Measurements from ENCODE around the gene EHMT1.

The EHMT1 gene

DNA sequence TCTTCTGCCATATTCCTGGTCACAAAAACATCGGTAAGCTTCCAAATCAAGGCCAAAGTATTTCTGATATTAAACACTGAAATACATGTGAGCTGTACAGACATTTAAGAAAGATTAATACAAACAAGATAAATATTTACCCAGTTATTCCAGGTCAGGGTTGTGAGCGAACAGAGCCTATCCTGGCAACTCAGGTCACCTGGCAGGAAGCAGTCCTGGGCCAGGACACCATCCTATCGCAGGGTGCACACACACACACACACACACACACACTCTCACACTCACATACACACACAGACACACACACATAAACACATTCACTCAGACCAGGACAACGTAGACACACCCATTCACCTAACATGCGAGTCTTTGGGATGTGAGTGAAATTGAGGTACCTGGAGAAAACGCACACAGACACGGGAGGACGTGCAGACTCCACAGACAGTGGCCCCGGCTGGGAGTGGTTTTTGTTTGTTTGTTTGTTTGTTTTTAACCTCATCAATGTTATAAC, 176.4 kb downstream of the EHMT1 start:
- Histone ChIP-seq H3K27me3 (ENCODE audit: control insufficient read depth in 1 of 2, insufficient read depth in 2 of 2, low read length in 2 of 2) (no peaks in the 10 kb centered on the region), H3K36me3 (ENCODE audit: control insufficient read depth in 1 of 2, insufficient read depth in 2 of 2, low read length in 2 of 2) (peaks cover 44 to 80% of the 10 kb centered on the region in 2 donors), H3K9me3 (ENCODE audit: control insufficient read depth in 1 of 2, low read length in 2 of 2) (no peaks in the 10 kb centered on the region), H3K4me3 (ENCODE audit: low read depth in 1 of 2, low read length in 2 of 2) (no peak overlapping the region), H3K27ac (ENCODE audit: low read depth, low read length) (no peak overlapping the region), H3K9ac (ENCODE audit: low read depth in 1 of 2, low read length in 2 of 2) (no peak overlapping the region), H3K4me1 (ENCODE audit: control insufficient read depth in 1 of 2, insufficient read depth in 2 of 2, low read length in 2 of 2) (no peaks in the 10 kb centered on the region)

DNA sequence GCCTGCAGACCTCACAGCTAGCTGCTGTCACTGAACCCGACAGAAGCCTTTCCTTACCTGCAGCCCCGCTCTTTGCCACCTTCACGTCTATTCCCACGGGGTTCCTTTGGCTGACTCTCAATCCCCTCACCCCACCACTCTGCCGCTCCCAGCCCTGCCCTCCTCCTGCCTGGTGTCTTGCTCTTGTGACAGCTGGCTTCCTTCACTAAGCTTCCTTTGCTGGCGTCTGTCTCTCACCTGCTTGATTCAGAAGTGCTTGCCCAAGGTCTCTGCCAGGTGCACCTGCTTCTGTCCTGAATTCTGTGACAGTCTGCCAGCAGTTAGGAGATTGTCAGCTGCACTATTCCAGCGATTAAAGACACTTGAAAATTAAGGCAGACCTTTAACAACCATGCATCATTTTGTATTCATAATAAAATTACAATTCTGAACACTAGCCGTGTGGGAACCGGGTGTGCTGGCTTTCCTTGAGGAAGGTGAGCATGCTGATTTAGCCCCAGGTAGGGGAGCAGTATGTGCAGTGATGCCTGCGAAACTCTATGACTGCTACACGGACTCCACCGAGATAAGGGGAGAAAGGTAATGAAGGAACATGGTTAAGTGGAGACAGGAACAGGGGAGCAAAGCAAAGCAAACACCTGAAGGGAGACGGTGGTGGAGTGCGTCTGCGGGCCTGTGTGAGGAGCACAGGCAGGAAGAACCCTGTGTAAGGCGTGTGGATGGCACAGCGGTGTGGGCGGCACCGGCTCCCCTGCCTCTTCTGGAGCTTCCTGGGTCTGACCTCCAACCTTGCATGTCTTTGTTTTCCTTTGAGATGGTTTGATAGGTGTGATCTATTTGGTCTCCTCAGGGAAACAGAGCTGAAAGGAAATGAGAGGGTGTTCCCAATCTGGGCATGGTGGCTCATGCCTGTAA, 178.7 kb downstream of the EHMT1 start:
- no peak overlapping the region for H3K27ac ChIP-seq (ENCODE audit: low read depth, low read length)
- H3K36me3 ChIP-seq (ENCODE audit: control insufficient read depth in 1 of 2, insufficient read depth in 2 of 2, low read length in 2 of 2) = peaks cover 47 to 77% of the 10 kb centered on the region in 2 donors
- no peaks in the 10 kb centered on the region for H3K9me3 ChIP-seq (ENCODE audit: control insufficient read depth in 1 of 2, low read length in 2 of 2)
- no peak overlapping the region for H3K9ac ChIP-seq (ENCODE audit: low read depth in 1 of 2, low read length in 2 of 2)
- H3K4me1 ChIP-seq (ENCODE audit: control insufficient read depth in 1 of 2, insufficient read depth in 2 of 2, low read length in 2 of 2) = no peaks in the 10 kb centered on the region
- H3K4me3 ChIP-seq (ENCODE audit: low read depth in 1 of 2, low read length in 2 of 2) = no peak overlapping the region
- H3K27me3 ChIP-seq (ENCODE audit: control insufficient read depth in 1 of 2, insufficient read depth in 2 of 2, low read length in 2 of 2) = no peaks in the 10 kb centered on the region

DNA sequence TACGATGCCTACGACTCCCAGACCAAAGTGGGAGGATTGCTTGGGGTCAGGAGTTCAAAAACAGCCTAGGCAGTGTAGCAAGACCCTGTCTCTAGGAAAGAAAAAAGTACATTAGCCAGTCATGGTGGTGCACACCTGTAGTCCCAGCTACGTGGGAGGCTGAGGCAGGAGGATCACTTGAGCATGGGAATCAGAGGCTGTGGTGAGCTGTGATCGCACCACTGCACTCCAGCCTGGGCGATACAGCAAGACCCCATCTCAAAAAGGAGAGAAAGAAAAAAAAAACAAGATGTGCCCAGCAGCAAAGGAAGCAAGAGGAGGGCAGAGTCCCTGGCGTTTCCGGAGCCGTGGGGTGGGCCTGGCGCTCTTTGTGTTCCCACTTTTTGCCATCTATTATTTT, 179.3 kb downstream of the EHMT1 start:
- no peaks in the 10 kb centered on the region for H3K27me3 ChIP-seq (ENCODE audit: control insufficient read depth in 1 of 2, insufficient read depth in 2 of 2, low read length in 2 of 2)
- H3K4me3 ChIP-seq (ENCODE audit: low read depth in 1 of 2, low read length in 2 of 2) = no peak overlapping the region
- peaks cover 44 to 77% of the 10 kb centered on the region in 2 donors for H3K36me3 ChIP-seq (ENCODE audit: control insufficient read depth in 1 of 2, insufficient read depth in 2 of 2, low read length in 2 of 2)
- no peak overlapping the region for H3K9ac ChIP-seq (ENCODE audit: low read depth in 1 of 2, low read length in 2 of 2)
- no peaks in the 10 kb centered on the region for H3K4me1 ChIP-seq (ENCODE audit: control insufficient read depth in 1 of 2, insufficient read depth in 2 of 2, low read length in 2 of 2)
- H3K9me3 ChIP-seq (ENCODE audit: control insufficient read depth in 1 of 2, low read length in 2 of 2) = no peaks in the 10 kb centered on the region
- no peak overlapping the region for H3K27ac ChIP-seq (ENCODE audit: low read depth, low read length)

DNA sequence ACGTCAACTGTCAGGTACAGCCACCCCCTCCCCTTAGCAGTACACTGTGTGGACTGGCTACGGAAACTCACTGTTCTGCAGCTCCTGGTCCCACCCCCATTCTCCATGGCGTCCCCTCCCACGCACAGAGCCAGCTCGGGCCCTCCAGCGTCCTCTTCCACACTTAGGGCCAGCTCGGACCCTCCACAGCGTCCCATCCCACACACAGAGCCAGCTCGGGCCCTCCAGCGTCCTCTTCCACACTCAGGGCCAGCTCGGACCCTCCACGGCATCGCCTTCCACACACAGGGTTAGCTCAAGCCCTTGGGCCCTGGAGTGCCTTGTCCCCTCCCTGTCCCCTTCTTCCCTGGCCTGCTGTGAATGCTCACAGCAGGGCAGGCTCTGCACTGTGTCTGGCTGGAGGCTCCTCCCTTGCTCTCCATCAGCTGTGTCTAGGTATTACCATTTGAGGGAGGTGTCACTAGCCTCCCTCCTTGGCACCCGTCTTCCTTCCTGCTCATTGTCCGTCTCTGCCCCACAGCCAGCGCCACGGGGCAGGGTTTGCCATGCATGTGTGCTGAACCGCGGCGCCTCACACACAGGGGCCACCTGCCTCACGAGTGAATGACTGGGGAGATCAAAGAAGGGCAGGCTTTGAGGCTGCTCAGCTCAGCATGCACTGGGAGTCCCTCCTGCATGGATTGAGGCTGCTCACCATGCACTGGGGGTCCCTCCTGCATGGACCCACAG, 180.3 kb downstream of the EHMT1 start:
- no peak overlapping the region for H3K4me3 ChIP-seq (ENCODE audit: low read depth in 1 of 2, low read length in 2 of 2)
- H3K27me3 ChIP-seq (ENCODE audit: control insufficient read depth in 1 of 2, insufficient read depth in 2 of 2, low read length in 2 of 2) = no peaks in the 10 kb centered on the region
- H3K27ac ChIP-seq (ENCODE audit: low read depth, low read length) = no peak overlapping the region
- no peaks in the 10 kb centered on the region for H3K4me1 ChIP-seq (ENCODE audit: control insufficient read depth in 1 of 2, insufficient read depth in 2 of 2, low read length in 2 of 2)
- H3K9ac ChIP-seq (ENCODE audit: low read depth in 1 of 2, low read length in 2 of 2) = no peak overlapping the region
- no peaks in the 10 kb centered on the region for H3K9me3 ChIP-seq (ENCODE audit: control insufficient read depth in 1 of 2, low read length in 2 of 2)
- peaks cover 41 to 80% of the 10 kb centered on the region in 2 donors for H3K36me3 ChIP-seq (ENCODE audit: control insufficient read depth in 1 of 2, insufficient read depth in 2 of 2, low read length in 2 of 2)

DNA sequence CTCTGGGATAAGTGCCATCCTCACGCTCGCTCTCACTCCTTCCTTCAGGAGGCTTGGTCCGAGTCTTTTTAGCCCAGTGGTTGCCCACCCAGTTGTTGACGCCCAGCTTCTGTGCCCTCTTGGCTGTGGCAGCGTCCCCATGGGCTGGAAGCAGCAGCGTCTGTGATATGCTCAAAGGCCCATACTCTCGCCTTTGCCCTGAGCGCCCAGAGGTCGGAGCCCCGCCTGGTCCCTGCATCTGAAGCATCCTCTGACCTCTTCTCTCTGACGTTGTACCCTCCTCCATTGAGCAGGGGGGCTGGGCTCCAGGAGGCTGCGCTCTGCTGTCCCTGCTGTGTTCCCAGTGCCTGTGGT, 180.8 kb downstream of the EHMT1 start:
- H3K27ac ChIP-seq (ENCODE audit: low read depth, low read length) = no peak overlapping the region
- no peak overlapping the region for H3K4me3 ChIP-seq (ENCODE audit: low read depth in 1 of 2, low read length in 2 of 2)
- no peak overlapping the region for H3K9ac ChIP-seq (ENCODE audit: low read depth in 1 of 2, low read length in 2 of 2)
- H3K36me3 ChIP-seq (ENCODE audit: control insufficient read depth in 1 of 2, insufficient read depth in 2 of 2, low read length in 2 of 2) = peaks cover 41 to 76% of the 10 kb centered on the region in 2 donors
- no peaks in the 10 kb centered on the region for H3K4me1 ChIP-seq (ENCODE audit: control insufficient read depth in 1 of 2, insufficient read depth in 2 of 2, low read length in 2 of 2)
- H3K9me3 ChIP-seq (ENCODE audit: control insufficient read depth in 1 of 2, low read length in 2 of 2) = no peaks in the 10 kb centered on the region
- H3K27me3 ChIP-seq (ENCODE audit: control insufficient read depth in 1 of 2, insufficient read depth in 2 of 2, low read length in 2 of 2) = no peaks in the 10 kb centered on the region

DNA sequence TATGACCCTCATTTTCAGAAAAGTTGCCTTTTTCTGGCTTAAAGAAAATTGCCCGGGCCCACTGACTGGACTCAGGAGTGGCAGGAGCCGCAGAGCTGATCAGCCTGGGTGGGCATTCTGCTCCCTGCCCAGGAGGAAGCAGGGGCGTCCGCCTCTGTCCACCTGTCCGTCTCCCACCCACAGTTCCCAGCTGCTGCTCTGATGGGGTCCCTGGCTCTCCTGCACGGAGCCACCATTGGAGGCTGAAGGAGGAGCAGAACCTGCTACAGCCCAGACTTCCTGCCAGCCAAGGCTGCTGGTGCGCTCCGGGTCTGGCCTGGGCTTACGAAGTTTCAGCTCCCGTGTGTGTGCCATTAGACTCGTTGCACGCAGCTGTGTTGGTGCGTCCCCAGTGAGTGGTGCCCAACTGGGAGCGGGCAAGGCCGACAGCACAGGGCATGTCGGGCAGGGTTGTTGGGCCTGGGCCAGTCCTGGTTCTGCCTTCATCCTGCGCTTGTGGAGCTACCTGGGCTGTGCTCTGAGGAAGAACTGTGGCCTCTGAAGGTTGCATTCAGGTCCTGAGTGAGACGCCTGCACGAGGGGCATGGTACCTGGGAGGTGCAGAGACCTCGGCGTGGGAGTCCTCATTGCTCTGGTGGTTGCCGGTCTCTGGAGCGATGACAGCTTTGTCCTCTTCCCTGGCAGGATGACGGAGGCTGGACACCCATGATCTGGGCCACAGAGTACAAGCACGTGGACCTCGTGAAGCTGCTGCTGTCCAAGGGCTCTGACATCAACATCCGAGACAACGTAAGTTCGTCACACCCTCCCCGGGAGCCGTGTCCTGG, 181.6 kb downstream of the EHMT1 start:
- Histone ChIP-seq H3K36me3 (ENCODE audit: control insufficient read depth in 1 of 2, insufficient read depth in 2 of 2, low read length in 2 of 2) (peaks cover 41 to 76% of the 10 kb centered on the region in 2 donors), H3K4me1 (ENCODE audit: control insufficient read depth in 1 of 2, insufficient read depth in 2 of 2, low read length in 2 of 2) (no peaks in the 10 kb centered on the region), H3K4me3 (ENCODE audit: low read depth in 1 of 2, low read length in 2 of 2) (no peak overlapping the region), H3K9ac (ENCODE audit: low read depth in 1 of 2, low read length in 2 of 2) (no peak overlapping the region), H3K27ac (ENCODE audit: low read depth, low read length) (no peak overlapping the region), H3K27me3 (ENCODE audit: control insufficient read depth in 1 of 2, insufficient read depth in 2 of 2, low read length in 2 of 2) (no peaks in the 10 kb centered on the region), H3K9me3 (ENCODE audit: control insufficient read depth in 1 of 2, low read length in 2 of 2) (no peaks in the 10 kb centered on the region)

DNA sequence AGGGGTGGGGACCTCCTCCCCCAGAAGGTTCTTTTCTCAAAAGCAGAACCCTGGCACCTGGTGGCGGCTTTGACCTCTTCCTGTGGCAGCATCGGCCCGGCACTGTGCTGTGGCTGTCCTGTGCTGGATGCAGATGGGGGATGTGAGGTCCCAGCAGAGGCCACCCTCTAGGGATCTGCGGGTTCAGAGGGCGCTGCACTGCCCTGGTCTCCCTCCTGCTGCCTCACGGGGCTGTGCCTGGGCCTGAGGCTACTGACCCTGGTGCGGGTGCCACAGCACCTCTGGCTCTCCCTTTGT, 182.2 kb downstream of the EHMT1 start:
- Histone ChIP-seq H3K36me3 (ENCODE audit: control insufficient read depth in 1 of 2, insufficient read depth in 2 of 2, low read length in 2 of 2) (peaks cover 38 to 71% of the 10 kb centered on the region in 2 donors), H3K27ac (ENCODE audit: low read depth, low read length) (no peak overlapping the region), H3K4me1 (ENCODE audit: control insufficient read depth in 1 of 2, insufficient read depth in 2 of 2, low read length in 2 of 2) (no peaks in the 10 kb centered on the region), H3K9me3 (ENCODE audit: control insufficient read depth in 1 of 2, low read length in 2 of 2) (no peaks in the 10 kb centered on the region), H3K27me3 (ENCODE audit: control insufficient read depth in 1 of 2, insufficient read depth in 2 of 2, low read length in 2 of 2) (no peaks in the 10 kb centered on the region), H3K9ac (ENCODE audit: low read depth in 1 of 2, low read length in 2 of 2) (no peak overlapping the region), H3K4me3 (ENCODE audit: low read depth in 1 of 2, low read length in 2 of 2) (no peak overlapping the region)

DNA sequence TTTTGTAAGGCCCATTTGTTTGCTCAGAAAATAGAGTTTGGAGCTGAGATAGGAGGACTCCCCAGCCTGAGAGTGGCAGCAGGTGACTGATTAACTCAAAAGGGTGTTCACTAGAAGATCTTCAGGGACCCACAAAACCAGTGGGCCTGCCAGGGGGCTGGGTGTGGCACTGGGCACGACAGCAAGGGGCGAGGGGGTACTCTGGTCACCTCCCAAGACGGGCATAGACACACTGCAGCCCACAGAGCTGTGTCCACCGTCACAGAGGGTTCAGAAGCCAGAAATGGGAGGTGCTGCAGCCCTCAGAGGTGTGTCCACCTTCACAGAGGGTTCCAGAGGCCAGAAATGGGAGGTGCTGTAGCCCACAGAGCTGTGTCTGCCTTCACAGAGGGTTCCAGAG, 183.2 kb downstream of the EHMT1 start:
- H3K4me3 ChIP-seq (ENCODE audit: low read depth in 1 of 2, low read length in 2 of 2) = no peak overlapping the region
- peaks cover 36 to 69% of the 10 kb centered on the region in 2 donors for H3K36me3 ChIP-seq (ENCODE audit: control insufficient read depth in 1 of 2, insufficient read depth in 2 of 2, low read length in 2 of 2)

DNA sequence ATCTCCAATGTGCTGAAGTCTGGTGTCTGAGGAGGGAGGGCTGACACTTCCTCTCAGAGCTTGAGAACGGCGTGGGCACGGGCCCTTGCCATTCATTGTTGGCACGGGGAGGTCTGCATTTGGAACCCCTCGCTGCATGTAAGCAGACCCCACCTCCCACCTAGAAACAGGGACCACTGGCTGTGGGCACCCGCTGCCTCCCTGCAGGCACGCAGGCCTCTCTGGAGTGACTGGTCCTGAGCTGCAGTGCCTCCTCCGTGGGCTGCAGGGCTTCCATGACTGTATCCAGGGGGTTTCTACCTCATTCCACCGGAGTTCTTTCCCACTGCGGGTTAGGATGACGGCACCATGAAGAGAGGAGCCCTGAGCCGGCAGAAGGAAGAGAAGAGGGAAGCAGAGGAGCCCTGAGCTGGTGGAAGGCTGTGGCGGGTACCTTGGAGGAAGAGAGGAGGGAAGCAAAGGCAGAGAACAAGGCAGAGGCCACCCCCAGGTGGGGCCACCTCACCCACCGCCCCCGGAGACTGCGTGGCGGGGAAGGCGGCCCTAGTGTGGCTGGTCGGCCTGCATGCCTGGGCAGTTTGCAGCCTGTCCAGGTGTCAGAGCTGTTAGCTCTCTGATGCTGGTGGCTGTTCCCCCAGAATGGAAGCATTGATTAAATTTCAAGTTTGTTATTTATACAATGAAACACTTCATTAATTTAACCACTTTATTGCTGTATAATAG, 183.9 kb downstream of the EHMT1 start:
- Histone ChIP-seq H3K9me3 (ENCODE audit: control insufficient read depth in 1 of 2, low read length in 2 of 2) (no peaks in the 10 kb centered on the region), H3K36me3 (ENCODE audit: control insufficient read depth in 1 of 2, insufficient read depth in 2 of 2, low read length in 2 of 2) (peaks cover 33 to 67% of the 10 kb centered on the region in 2 donors), H3K27me3 (ENCODE audit: control insufficient read depth in 1 of 2, insufficient read depth in 2 of 2, low read length in 2 of 2) (no peaks in the 10 kb centered on the region), H3K4me1 (ENCODE audit: control insufficient read depth in 1 of 2, insufficient read depth in 2 of 2, low read length in 2 of 2) (no peaks in the 10 kb centered on the region), H3K27ac (ENCODE audit: low read depth, low read length) (no peak overlapping the region), H3K9ac (ENCODE audit: low read depth in 1 of 2, low read length in 2 of 2) (no peak overlapping the region), H3K4me3 (ENCODE audit: low read depth in 1 of 2, low read length in 2 of 2) (no peak overlapping the region)

More for the DNA sequence above, 183.2 kb downstream of the EHMT1 start:
- Histone ChIP-seq H3K9ac (ENCODE audit: low read depth in 1 of 2, low read length in 2 of 2) (no peak overlapping the region), H3K4me1 (ENCODE audit: control insufficient read depth in 1 of 2, insufficient read depth in 2 of 2, low read length in 2 of 2) (no peaks in the 10 kb centered on the region), H3K27me3 (ENCODE audit: control insufficient read depth in 1 of 2, insufficient read depth in 2 of 2, low read length in 2 of 2) (no peaks in the 10 kb centered on the region), H3K27ac (ENCODE audit: low read depth, low read length) (no peak overlapping the region), H3K9me3 (ENCODE audit: control insufficient read depth in 1 of 2, low read length in 2 of 2) (no peaks in the 10 kb centered on the region)

Data from duodenal mucosa (tissue), 2 donors.